Measurements from ENCODE around the gene TOMM7.

The TOMM7 gene

GRCh38 chr7:22822486-22823141 is at the start of gene TOMM7:
Gene TOMM7 (minus strand): TSS chr7:22822849. CDS start chr7:22822779, 70 bp downstream.
- peak; percentile 97 for DNase-seq

GRCh38 chr7:22872096-22872807 is 49.6 kb upstream of the TOMM7 start:
- no peak for DNase-seq

- no peak for DNase-seq
Observed at GRCh38 chr7:22871661-22872060, 49.0 kb upstream of the TOMM7 start.

DNA sequence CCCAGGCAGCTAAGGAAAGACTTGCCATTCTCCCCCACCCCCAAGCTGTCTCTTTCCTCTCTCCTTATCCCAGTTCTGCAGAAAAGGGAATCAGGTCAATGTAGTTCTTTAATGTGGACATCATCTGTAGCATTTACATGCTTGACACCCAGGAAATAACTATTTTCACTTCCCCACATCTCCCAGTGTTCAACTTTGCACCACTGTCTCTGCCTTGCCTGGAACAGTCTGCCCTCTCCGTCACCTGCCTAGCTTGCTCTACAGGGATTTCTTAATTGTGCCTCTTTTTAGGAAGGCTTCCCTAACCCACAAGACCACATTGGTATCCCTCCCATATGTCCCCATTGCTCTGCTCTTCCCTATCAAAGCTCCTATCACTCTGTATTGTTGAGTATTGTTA is 45.9 kb upstream of the TOMM7 start:
- no peak for DNase-seq

DNA sequence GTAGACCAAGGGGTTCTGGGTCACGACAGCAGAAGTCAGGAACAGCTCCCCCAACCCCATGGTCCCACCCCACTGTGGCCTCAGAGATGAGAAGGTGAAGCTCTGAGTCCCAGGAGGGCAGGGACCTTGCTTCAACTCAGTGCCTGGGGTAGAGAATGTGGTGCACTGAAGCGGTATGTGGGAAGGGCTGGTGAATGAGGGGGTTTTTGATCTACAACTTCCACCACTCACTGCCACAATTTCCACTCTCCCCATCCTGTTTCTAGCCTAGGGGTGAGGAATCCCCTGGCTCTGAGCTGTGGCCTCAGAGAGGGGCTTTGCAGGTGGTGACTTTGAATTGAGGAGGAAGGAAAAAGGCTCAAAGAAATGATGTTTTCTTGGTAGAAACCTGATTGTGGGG is 44.9 kb upstream of the TOMM7 start:
- no peak for DNase-seq

DNA sequence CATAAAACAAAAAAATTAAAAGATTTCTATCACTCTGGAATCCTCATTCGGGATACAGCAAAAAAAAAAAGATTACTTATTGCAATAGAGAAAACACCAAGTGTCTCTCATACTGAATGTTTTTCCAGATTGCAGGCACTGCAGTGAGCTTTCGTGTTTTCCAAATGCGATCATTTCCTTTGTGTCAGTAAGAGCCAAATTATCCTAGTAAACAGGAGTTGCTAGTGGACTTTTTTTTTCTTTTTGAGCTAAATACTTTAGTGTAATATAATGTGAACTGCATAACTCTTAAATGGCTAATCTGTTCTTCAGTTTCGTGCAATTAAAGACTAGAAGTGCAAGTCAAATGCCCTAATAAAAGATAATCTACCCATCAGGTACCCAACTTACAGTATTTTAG is 44.4 kb upstream of the TOMM7 start:
- no peak for DNase-seq

DNA sequence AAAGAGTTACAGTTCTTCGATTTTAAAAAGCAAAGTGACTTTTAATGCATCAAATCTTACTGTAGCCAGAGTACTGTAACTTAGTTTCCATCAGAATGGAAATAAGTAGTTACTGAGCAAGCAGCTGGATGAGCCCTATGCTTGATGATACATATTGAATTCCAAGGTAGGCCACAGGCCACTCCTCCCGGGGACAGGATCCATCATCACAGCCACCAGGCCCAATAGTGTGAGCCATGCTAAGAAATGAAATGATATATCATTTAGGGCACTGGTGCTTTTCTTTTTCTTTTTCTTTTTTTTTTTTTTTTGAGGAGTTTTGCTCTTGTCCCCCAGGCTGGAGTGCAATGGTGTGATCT is 42.9 kb upstream of the TOMM7 start:
- no peak for DNase-seq

- no peak for DNase-seq
Observed at GRCh38 chr7:22864855-22865601, 42.4 kb upstream of the TOMM7 start.

- DNase-seq = no peak
Observed at GRCh38 chr7:22864301-22864700, 41.7 kb upstream of the TOMM7 start.

GRCh38 chr7:22863156-22863899 is 40.7 kb upstream of the TOMM7 start:
- DNase-seq = no peak

GRCh38 chr7:22861576-22861975 is 38.9 kb upstream of the TOMM7 start:
- no peak for DNase-seq

DNA sequence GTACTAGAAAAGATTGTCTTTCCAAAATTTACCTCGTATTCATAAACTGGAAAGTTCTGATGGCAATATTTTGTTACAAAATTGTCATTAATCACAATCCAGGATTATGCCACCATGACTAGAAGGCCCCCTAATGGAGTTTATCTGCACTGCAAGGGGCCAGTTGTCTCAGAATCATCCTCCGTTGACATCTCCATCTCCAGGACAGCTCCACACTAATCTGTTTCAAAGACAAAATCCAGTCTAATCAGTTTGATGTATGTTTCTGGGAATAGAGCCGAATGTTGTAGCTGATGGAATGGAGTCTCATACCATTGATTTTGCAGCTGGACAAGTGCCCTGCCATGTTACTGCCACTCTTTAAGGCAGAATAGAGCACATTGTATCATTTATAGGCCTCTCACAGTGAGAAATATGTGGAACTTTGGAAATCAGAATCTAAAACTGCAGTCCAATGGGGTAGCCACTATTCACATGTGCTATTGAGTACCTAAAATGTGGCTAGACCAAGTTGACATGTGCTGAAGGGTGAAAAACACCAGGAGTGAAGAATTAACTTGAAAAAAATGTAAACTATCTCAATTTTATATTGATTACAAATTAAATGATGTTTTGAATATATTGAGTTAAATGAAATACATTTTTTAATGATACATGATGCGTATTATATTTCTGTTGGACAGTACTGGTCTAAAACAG is 38.3 kb upstream of the TOMM7 start:
- DNase-seq = no peak

GRCh38 chr7:22860337-22860736 is 37.7 kb upstream of the TOMM7 start:
- no peak for DNase-seq

GRCh38 chr7:22859641-22860290 is 37.1 kb upstream of the TOMM7 start:
- DNase-seq = no peak

DNA sequence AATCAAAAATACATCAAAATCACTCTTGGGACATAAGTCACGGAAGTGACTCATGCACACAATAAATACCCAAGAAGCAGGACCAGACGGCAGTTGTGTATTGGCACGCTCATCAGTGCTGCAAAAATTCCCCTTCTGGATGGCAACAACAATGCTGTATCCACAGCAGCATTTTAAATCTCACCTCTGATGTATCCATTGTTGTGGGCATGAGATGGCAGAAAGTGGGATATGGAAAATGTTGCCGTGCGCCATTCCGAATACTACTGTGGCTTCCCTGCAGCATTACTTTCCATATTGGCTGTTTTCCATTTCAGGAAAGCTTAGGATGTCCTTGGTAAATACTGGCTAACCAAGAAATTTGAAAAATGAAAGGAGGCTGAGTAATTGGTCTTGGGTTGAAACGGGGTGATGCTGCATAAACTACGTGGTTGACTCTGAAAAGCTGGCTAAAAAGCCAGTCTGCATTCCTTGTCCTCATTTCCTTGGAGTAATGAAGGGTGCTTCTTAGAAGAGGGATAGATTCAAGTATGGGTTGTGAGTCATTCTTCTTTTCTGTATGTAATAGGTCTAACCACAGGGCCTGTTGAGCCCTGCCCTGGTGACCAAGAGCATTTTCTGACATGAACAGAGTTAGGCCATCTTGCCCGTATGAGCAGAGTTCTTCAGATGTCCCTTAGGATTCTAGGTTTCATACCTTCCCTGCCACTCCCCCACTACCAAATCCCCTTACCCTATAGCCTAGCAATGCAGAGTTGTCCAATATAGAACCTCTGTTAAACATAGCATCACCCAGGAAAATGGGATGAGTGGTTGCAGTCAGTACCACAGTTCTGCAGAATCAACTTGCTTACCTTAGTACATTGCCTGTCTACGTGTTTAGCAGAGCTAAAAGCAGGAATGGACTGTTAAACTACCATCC is 36.3 kb upstream of the TOMM7 start:
- no peak for DNase-seq

DNA sequence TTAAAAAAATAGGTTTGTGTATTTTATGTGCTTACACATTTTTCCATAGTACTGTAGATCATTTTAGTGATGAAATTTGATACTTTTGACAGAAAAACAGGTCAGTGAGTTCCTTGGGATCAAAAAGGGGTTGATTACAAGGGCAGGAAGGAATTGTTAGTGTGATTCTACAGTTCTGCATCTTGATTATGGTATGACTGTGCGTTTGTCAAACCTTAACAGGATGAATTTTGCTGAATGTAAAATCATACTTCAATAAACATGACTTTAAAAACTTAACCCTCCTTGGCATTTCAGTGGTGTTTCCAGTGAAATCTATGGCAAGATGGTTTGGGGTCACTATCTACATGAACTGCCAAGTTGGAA is 35.6 kb upstream of the TOMM7 start:
- DNase-seq = no peak

- DNase-seq = no peak
Observed at GRCh38 chr7:22856416-22856815, 33.8 kb upstream of the TOMM7 start.

GRCh38 chr7:22855049-22855392 is 32.4 kb upstream of the TOMM7 start:
- no peak for DNase-seq

DNA sequence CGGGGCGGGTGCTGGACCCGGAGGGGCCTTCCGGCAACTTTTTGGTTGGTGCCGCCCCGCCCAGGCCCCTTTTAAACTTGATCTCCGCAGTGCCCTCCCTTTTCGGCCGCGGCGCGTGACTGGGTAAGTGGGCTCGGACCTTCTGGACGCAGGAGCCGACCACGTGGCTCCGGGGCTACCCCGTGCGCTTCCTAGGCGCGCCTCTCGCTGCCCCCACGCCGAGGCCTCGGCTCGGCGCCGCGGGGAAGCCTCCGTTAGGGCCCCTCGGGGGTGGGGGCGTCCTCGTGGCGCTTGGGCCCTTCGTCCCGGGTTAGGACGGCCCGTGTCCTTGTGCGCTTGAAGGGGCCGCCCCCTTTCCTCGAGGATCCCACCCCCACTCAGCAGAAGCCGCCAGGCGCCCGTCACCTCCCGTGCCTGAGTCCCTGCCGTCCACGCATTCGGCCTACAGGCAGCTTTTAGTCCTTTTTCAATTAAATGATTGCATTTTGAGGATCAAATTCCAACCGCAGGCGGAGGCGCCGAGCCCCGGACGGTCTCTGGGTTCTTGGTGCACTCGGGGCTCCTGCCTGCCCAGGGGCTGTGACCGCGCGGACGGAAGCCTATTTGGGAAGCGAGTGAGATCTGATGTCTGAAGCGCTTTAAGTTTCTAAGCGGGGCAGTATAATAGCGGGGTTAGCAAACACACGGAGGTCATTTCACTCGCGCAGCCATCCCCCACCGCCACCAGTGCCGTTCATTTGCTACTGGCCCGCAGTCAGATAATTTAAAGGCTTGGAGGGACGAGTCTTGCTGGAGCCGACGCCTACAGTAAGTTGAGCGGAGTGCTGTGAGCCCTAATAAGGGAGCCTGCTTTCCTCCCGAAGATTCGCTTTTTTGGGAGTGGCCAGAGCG is 31.8 kb upstream of the TOMM7 start:
- peak; percentile 53 for DNase-seq

DNA sequence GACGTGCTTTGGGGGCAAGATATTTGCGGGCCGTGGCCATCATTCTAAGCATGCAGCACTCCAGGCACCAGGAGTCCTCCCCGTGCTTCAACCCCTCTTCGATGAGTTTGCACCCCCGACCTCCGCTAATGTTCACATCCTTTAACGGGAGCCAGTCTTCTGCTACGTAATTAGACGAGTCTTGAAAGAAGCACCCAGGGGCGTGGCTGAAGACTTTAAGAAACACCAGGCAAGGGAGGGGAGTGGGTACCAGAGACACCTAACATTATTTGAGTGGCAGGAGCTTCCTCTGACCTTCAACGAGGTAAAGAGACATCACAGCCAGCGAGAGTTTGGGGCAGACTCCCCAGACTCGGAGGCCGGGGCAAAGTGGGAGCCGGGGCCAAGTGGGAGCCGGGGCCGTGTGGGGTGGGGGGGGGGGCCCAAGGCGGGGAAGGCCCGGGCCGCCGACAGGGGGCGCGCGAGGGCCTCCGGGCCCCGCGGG is 31.1 kb upstream of the TOMM7 start:
- DNase-seq = no peak

Data from NCI-H1105 (cell line).